NCI-H2081 treated with DMSO at 0.1 percent for 48 hours (cell line): ENCODE results near the gene MUCL3.
"Not testable (repeated sequence)": the region's sequence is repeated elsewhere in the genome, so short reads cannot be mapped to it uniquely, and the experiment has no call there.

ENCODE experiments used
- DNase-seq: peaks from one replicate; lab custom pipeline; 2025; lab: John Stamatoyannopoulos, UW

MUCL3 gene

GRCh38 chr6:30939473-30939872, 1.3 kb upstream of the MUCL3 start:
- DNase-seq, result no peak

DNA sequence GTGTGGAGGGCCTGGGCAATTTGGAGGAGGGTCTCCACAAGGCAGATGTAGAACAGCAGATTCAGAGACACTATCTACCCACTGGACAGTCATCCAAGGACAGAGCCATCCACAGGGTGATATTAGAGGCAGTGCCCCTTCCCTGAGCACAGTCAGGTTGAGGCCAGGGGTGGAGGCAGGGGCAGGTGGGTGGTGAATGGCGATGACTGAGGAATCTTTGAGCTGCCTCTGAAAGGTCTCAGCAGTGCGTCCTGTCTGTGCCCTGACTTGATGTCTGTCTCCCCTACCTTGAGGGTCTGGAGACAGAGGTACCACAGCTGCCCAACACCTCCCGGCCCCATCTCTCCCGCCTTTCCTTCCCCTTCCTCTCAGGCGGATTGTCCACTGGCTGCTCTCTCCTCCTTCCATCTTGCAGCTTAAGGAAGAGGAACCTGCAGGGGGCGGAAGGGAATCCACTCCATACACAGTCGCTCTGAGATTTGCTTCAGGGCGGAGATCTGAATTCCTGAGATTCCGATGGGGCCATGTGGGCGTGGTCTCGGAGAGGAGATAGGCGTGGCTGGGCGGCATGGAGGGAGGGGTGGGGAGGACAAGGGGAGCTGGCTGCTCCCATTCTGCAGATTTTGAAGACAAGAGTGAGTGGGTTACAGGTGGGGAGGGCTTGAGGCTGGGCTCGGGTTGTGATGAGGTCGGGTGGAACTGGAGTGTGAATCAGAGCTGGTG, 1.7 kb downstream of the MUCL3 start:
- DNase-seq, result no peak

DNA sequence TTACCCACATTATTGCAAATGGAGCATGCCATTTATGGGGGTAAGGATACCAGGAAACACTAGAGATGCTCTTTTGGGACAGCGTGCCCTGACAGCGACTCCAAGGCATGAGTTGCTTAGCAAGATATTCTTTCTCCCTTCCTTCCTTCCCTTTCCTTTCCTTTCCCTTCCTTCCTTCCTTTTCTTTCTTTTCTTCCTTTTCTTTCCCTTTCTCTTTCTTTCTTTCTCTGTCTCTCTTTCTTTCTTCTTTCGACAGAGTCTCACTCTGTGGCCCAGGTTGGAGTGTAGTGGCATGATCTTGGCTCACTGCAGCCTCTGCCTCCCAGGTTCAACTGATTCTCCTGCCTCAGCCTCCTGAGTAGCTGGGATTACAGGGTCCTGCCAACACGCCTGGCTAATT, 3.3 kb downstream of the MUCL3 start:
- DNase-seq, result no peak

GRCh38 chr6:30945281-30945680, 4.5 kb downstream of the MUCL3 start:
- no peak for DNase-seq

DNA sequence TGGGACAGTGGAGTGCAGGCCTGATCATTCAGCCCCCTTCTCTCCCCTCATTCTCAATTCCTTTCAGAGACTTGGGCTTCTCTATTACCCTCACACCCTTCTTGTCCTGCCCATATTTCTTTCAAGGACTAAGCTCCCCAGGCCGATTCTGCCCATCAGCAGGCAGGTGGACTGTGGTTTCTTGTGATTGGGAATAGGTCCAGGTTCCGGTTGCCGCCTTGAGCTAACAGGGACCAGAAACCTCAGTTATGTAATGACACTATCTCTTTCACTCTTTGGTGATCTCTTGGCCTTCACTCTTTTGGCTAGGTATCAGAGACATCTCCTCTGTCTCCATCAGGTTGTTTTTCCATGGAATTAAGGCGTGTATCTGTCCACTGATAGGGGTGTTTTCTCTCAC, 6.5 kb downstream of the MUCL3 start:
- DNase-seq, result no peak

DNA sequence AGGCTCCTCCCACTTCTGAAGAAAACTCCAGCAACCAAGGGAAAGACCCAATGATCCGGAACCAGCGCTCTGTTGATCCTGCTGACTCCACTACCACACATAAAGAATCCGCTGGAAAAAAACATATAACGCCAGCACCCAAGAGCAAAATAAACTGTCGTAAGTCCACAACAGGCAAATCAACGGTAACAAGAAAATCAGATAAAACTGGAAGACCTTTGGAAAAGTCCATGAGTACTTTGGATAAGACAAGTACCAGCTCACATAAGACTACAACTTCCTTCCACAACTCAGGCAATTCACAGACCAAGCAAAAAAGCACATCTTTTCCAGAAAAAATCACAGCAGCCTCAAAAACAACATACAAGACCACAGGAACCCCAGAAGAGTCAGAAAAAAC, 8.0 kb downstream of the MUCL3 start:
- no peak for DNase-seq

DNA sequence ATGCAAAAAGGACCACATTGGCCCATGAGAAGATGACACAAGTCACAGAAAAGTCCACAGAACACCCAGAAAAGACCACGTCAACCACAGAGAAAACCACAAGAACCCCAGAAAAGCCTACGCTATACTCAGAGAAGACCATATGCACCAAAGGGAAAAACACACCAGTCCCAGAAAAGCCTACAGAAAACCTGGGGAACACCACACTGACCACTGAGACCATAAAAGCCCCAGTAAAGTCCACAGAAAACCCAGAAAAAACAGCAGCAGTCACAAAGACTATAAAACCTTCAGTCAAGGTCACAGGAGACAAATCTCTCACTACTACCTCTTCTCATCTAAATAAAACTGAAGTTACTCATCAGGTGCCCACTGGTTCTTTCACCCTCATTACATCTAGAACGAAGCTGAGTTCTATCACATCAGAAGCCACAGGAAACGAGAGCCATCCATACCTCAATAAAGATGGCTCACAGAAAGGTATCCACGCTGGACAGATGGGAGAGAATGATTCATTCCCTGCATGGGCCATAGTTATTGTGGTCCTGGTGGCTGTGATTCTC, 11.2 kb downstream of the MUCL3 start:
- DNase-seq, result no peak

DNA sequence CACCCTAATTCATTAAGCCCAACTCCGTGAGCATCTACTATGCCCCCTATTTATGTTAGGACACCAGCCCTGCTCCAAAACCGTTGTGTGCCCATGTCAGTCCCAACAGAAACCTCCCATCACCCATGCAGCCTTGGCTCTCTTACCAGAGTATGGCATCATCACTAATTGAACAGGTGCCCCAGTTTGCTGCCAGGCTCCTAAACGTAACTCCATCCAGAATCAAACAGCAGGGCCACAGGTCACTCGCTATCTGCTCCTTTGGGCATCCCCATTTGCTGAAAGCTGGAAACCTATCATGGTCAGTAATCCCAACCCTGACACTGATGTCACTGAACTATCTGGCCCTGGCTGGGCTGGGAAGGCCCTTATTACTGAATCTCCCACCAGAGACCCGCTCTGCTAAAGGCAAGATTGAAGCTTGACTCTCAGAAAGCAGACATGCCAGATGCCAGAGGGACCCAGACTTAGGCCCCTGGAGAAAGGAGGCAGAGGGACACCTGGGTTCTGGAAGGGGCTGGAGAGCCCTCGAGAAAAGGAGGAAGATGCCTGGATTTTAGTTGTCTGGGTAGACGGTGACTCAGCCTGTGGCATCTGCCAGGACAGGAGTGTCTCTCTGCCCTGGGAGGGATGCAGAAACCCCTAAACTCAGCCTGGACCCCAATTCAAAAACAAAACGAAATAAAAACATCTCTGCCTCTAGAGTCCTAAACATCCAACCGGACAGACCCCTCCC, 14.0 kb downstream of the MUCL3 start:
- DNase-seq, result no peak

- no peak for DNase-seq
These were observed 14.7 kb downstream of the MUCL3 start for GRCh38 chr6:30955367-30956042.

DNA sequence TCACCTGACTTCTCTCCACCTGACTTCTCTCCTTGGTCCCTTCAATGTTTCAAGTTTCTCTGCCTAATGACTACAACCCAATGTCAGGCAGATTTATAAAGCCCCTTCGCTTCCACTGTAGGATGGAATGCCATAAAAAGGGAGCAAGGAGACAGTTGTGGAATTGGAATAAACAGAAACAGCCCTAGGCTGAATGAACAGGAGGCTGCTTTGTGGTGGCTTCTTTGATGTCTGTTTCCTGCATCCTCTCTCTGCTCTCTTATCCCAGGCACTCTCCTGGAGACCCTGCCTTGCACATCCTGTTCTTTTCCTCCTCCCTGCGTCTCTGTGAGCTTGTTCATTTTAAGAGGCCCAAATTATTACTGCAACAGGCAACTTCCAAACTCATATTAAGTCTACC, 16.9 kb downstream of the MUCL3 start:
- DNase-seq, result no peak

DNA sequence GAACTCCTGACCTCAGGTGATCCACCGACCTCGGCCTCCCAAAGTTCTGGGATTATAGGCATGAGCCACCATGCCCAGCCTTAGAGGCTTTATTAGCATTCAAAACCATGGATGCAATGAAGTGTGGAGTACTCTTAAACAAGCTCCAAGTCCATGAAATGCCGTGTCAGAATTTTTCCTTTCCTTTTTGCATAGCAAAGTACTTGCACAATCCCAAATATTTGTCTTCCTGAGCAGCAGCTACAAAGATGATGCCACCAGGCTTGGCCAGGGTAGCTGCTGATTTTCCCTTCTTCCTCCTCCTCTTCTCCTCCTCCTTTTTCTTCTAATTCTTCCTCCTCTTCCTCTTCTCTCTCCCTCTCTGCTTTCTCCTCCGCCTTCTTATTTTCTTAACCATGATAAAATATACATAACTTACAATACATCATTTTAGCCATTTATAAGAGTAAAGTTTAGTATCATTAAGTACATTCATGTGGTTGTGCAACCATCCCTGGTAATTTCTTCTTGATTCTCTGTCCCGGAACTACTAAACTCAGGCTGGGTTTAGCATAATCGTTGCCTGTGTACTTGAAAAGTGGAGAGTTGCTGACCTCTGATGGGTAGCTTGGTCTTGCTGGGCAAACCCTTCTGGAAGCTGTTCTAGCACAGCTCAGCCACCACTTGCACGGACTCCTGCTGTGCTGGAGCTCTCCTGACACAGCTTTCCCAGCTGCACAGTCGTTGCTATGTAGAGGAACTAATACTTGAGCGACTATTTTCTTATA, 20.3 kb downstream of the MUCL3 start:
- no peak for DNase-seq

- no peak for DNase-seq
These were observed 21.9 kb downstream of the MUCL3 start for GRCh38 chr6:30962716-30963115.

- no peak for DNase-seq
These were observed 22.9 kb downstream of the MUCL3 start for GRCh38 chr6:30963641-30964040.

DNA sequence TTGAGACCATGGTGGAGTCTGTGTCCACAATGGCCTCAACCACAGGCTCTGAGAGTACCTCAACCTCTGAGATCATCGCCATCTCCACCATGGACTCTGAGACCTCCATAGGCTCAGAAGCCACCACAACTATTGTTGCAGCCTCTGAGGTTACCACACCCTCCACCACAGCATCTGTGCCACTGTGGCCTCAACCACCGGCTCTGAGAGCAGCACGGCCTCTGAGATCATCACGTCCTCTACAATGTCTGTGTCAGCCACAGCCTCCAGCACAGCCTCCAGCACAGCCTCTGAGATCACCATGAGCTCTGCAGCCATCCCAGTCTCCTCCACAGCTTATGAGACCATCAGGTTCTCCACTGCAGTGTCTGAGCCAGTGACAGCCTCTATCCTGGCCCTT, 23.3 kb downstream of the MUCL3 start:
- DNase-seq, result no peak

DNA sequence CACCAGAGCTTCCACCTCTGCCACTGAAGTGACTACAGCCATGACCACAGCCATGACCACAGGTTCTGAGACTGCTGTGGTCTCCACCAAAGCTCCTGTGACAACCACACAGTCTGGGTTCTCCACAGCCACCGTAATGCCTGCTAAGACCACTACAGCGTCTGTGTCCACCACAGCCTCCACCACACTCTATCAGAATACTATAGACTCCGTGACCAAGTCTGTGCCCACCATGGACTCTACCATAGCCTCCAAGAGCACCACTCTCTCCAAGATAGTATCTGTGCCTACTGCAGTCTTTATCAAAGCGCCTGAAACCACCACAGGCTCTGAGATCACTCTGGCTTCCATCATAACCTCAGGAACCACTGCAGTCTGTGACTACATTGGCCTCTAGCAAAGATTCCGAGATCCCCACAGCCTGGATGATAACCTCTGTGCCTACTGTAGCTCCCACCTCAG, 24.4 kb downstream of the MUCL3 start:
- DNase-seq, result no peak

DNA sequence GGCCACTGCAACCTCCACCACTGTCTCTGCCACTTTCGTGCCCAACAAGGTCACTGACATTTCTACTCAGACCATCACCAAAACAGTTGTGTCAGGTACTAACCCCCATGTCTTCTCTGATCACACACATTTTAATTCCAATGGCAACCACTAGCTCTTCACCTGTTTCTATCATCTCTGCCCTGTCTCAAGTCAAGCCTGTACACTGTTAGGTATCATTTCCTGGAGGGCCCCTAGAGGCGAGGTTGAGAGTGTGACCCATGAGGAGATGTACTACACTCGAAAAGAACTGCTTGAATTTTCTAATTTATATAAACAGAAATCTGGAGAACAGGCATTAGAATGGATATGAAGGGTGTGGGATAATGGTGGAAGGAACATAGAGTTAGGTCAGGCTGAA, 25.4 kb downstream of the MUCL3 start:
- DNase-seq, result no peak

DNA sequence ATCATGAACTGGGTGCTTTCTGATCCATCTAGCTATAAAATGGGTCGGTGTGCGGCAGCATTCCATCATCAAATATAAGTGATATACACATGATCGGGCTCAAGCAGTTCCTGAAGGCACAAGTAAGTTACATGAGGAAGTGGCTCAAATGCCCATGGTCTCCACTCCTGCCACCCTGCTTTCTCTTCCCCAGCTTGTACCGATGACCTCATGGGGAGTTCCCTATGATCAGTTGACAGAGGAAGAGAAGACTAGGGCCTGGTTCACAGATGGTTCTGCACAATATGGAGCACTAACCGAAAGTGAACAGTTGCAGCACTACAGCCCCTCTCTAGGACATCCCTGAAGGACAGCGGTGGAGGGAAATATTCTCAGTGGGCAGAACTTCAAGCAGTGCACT, 28.4 kb downstream of the MUCL3 start:
- not testable (repeated sequence) for DNase-seq

- DNase-seq, result no peak
These were observed 30.2 kb downstream of the MUCL3 start for GRCh38 chr6:30970946-30971345.

- DNase-seq, result no peak
These were observed 32.0 kb downstream of the MUCL3 start for GRCh38 chr6:30972816-30973215.

DNA sequence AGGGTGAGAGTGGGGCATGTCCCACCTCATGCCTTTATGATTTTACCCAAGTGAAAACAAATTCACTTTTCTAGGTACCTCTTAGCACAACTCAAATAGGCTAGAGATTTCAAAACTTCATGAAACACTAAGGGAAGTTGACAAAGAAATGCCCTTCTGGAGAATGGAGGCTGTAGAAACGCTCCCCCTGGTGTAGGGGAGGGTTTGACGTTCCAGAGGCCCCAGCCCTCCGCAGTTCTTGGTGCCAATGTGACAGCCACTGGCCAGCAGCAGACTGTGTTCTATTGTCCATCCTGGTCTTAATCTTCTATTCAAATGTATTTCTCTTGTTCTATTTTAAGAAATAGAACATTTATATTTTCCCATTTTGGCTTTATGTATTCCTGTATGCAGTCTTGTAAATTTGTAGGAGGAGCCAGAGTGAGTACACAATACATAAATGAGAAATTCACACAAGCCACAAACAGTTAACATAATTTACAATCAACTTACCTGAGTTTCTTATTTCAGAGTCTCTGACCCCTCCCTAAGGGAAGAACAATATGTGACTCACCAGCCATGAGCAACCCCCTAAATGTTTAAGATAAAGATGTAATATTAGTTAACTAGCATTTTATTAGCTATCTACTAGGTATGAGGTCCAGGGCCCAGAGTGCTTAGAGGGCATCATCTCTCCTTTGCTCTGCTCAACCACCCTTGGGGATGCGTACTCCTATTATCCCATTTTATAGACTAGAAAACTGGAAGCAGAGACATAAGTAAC, 33.9 kb downstream of the MUCL3 start:
- no peak for DNase-seq

DNA sequence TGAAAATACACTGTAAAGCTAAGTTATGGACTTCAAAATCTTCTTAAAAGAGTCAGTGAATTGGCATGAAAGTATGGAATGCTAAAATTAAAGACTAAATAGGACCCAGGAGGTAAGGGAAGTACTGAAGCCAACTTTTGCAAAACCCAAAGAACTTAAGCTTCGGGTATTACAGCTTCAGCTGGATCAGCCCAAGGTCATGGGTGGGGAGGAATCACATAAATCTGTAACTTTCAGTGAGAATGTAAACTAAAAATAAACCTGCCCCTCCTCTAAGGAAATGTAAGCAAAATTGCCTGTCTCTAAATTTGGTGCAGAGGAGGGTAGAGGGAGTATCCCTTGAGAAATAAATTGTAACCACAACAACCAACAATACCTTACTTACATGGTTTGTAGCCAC, 38.4 kb downstream of the MUCL3 start:
- no peak for DNase-seq
